Measurements from ENCODE around the gene NACA2.

NACA2 gene

DNA sequence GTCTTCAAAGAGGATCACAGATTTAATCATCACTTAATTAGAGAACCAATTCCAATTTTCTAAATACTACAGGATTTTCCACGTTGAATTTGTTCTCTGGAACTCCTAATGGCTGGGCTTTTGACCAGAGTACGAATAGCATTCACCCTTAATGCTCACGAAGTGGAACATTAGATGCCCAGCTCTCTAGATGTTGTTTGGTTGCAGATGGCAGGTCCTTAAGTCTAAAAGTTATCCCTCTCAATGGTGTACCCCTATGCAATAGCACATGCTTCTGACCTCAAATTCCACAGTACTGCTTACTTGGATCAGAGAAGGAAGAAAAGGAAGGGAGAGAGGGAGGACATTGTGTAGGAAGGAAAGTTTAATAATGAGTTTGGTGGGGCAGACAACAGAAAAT lies 8.6 kb upstream of the NACA2 start:
- H3K14ac ChIP-seq (ENCODE audit: low read length in 2 of 2) = no peak overlapping the region
- no peak overlapping the region for H2BK12ac ChIP-seq (ENCODE audit: low read length in 2 of 2)
- no peak overlapping the region for H3K9ac ChIP-seq (ENCODE audit: low read length)
- H3K4me3 ChIP-seq (ENCODE audit: insufficient read depth in 1 of 2, low read depth in 1 of 2, low read length in 2 of 2) = no peak overlapping the region
- 43% methylated on average over 3 of the region's 3 CpGs for WGBS
- DNase-seq = no peak
- no peak overlapping the region for H3K18ac ChIP-seq (ENCODE audit: low read depth in 1 of 2, low read length in 2 of 2)
- no peaks in the 10 kb centered on the region for H3K79me1 ChIP-seq (replicated peaks; ENCODE audit: low read length, poor library complexity, severe bottlenecking)
- H3K23ac ChIP-seq (ENCODE audit: low read length in 2 of 2) = no peak overlapping the region
- H3K4ac ChIP-seq (ENCODE audit: low read depth in 1 of 2, low read length in 2 of 2) = no peak overlapping the region
- no peaks in the 10 kb centered on the region for H3K9me3 ChIP-seq (ENCODE audit: control insufficient read depth, low read length)
- no peak overlapping the region for H3K4me2 ChIP-seq (ENCODE audit: low read length, poor library complexity, severe bottlenecking)
- no peaks in the 10 kb centered on the region for H3K36me3 ChIP-seq (ENCODE audit: control insufficient read depth in 1 of 2, insufficient read depth in 2 of 2, low read depth in 1 of 2, low read length in 2 of 2)
- H2BK15ac ChIP-seq (ENCODE audit: low read depth, poor library complexity, severe bottlenecking) = no peak overlapping the region
- no peak overlapping the region for H4K91ac ChIP-seq (ENCODE audit: low read length)
- no peak overlapping the region for H2AK5ac ChIP-seq (ENCODE audit: low read length, severe bottlenecking)
- H2BK120ac ChIP-seq (ENCODE audit: low read depth, low read length) = no peak overlapping the region
- no peak overlapping the region for H2AFZ ChIP-seq (ENCODE audit: low read depth, low read length)
- H4K8ac ChIP-seq (ENCODE audit: low read length) = no peak overlapping the region
- H3K27me3 ChIP-seq (ENCODE audit: control insufficient read depth in 1 of 2, insufficient read depth in 1 of 2, low read length in 2 of 2) = peaks cover 29 to 67% of the 10 kb centered on the region in 2 experiments
- H2BK5ac ChIP-seq (ENCODE audit: low read depth, low read length, poor library complexity, severe bottlenecking) = no peak overlapping the region
- H3K27ac ChIP-seq (ENCODE audit: low read length, poor library complexity, severe bottlenecking) = no peak overlapping the region
- H3K4me1 ChIP-seq (ENCODE audit: control insufficient read depth, insufficient read depth, low read depth, low read length) = no peaks in the 10 kb centered on the region

DNA sequence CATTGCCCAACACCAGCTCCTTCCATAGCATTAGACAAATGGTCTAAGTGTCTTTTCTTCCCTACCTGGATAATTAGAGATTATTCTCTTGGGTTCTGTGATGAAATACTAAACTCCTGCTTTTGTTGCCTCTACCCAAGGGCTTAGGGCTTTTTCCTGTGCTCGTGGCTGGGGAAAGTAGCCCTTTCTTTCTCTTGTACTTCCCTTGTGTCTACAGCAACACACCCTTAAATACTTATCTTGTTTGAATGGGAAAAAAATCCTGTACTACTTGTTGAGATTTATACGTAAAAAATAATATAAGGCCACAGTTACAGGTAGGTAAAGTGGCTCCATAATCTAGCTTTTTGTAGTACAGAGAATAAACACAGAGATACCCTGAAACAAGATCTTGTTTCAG lies 7.0 kb upstream of the NACA2 start:
- H2AFZ ChIP-seq (ENCODE audit: low read depth, low read length) = no peak overlapping the region
- H3K36me3 ChIP-seq (ENCODE audit: control insufficient read depth in 1 of 2, insufficient read depth in 2 of 2, low read depth in 1 of 2, low read length in 2 of 2) = no peaks in the 10 kb centered on the region
- no peak for DNase-seq
- H2AK5ac ChIP-seq (ENCODE audit: low read length, severe bottlenecking) = no peak overlapping the region
- no peak overlapping the region for H3K18ac ChIP-seq (ENCODE audit: low read depth in 1 of 2, low read length in 2 of 2)
- no peak overlapping the region for H3K4me3 ChIP-seq (ENCODE audit: insufficient read depth in 1 of 2, low read depth in 1 of 2, low read length in 2 of 2)
- no peak overlapping the region for H3K23ac ChIP-seq (ENCODE audit: low read length in 2 of 2)
- H3K9ac ChIP-seq (ENCODE audit: low read length) = no peak overlapping the region
- no CpG with 5 or more reads among the region's 2 CpGs for WGBS
- no peak overlapping the region for H2BK5ac ChIP-seq (ENCODE audit: low read depth, low read length, poor library complexity, severe bottlenecking)
- no peaks in the 10 kb centered on the region for H3K79me1 ChIP-seq (replicated peaks; ENCODE audit: low read length, poor library complexity, severe bottlenecking)
- H3K27ac ChIP-seq (ENCODE audit: low read length, poor library complexity, severe bottlenecking) = no peak overlapping the region
- no peak overlapping the region for H3K4ac ChIP-seq (ENCODE audit: low read depth in 1 of 2, low read length in 2 of 2)
- H3K4me2 ChIP-seq (ENCODE audit: low read length, poor library complexity, severe bottlenecking) = no peak overlapping the region
- H2BK15ac ChIP-seq (ENCODE audit: low read depth, poor library complexity, severe bottlenecking) = no peak overlapping the region
- no peak overlapping the region for H4K8ac ChIP-seq (ENCODE audit: low read length)
- no peak overlapping the region for H2BK120ac ChIP-seq (ENCODE audit: low read depth, low read length)
- peaks cover 3% of the 10 kb centered on the region for H3K4me1 ChIP-seq (ENCODE audit: control insufficient read depth, insufficient read depth, low read depth, low read length)
- H3K27me3 ChIP-seq (ENCODE audit: control insufficient read depth in 1 of 2, insufficient read depth in 1 of 2, low read length in 2 of 2) = peaks cover 34 to 81% of the 10 kb centered on the region in 2 experiments
- no peak overlapping the region for H4K91ac ChIP-seq (ENCODE audit: low read length)
- H2BK12ac ChIP-seq (ENCODE audit: low read length in 2 of 2) = no peak overlapping the region
- no peaks in the 10 kb centered on the region for H3K9me3 ChIP-seq (ENCODE audit: control insufficient read depth, low read length)
- no peak overlapping the region for H3K14ac ChIP-seq (ENCODE audit: low read length in 2 of 2)

DNA sequence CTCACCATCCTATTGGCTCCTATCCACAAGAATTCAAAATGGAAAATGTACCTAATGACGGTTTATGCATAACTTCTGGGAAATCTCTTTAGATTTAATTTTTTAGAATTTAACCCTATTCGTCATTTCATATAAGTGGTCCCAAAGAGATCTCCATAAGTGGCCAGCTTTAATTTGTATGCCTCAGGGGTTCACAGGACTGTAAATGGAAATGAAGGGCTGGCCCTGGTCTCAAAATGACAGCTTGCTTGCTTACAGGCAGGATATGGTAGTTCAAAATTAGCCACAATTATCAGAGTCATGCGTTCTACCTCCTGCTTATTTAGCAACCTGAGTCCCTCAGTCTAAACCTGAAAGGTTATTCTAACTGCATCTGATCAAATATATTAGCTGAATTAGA lies 6.6 kb upstream of the NACA2 start:
- H3K23ac ChIP-seq (ENCODE audit: low read length in 2 of 2) = no peak overlapping the region
- no peak overlapping the region for H3K9ac ChIP-seq (ENCODE audit: low read length)
- H3K27me3 ChIP-seq (ENCODE audit: control insufficient read depth in 1 of 2, insufficient read depth in 1 of 2, low read length in 2 of 2) = peaks cover 34 to 85% of the 10 kb centered on the region in 2 experiments
- H2AFZ ChIP-seq (ENCODE audit: low read depth, low read length) = no peak overlapping the region
- H3K4me1 ChIP-seq (ENCODE audit: control insufficient read depth, insufficient read depth, low read depth, low read length) = peaks cover 3% of the 10 kb centered on the region
- no peak overlapping the region for H2BK120ac ChIP-seq (ENCODE audit: low read depth, low read length)
- no peak overlapping the region for H2BK12ac ChIP-seq (ENCODE audit: low read length in 2 of 2)
- H2AK5ac ChIP-seq (ENCODE audit: low read length, severe bottlenecking) = no peak overlapping the region
- H4K8ac ChIP-seq (ENCODE audit: low read length) = no peak overlapping the region
- H3K9me3 ChIP-seq (ENCODE audit: control insufficient read depth, low read length) = no peaks in the 10 kb centered on the region
- H3K4me3 ChIP-seq (ENCODE audit: insufficient read depth in 1 of 2, low read depth in 1 of 2, low read length in 2 of 2) = no peak overlapping the region
- no peak overlapping the region for H3K4me2 ChIP-seq (ENCODE audit: low read length, poor library complexity, severe bottlenecking)
- no peaks in the 10 kb centered on the region for H3K36me3 ChIP-seq (ENCODE audit: control insufficient read depth in 1 of 2, insufficient read depth in 2 of 2, low read depth in 1 of 2, low read length in 2 of 2)
- no peak overlapping the region for H3K18ac ChIP-seq (ENCODE audit: low read depth in 1 of 2, low read length in 2 of 2)
- H3K27ac ChIP-seq (ENCODE audit: low read length, poor library complexity, severe bottlenecking) = no peak overlapping the region
- H2BK15ac ChIP-seq (ENCODE audit: low read depth, poor library complexity, severe bottlenecking) = no peak overlapping the region
- DNase-seq = no peak
- no peak overlapping the region for H3K14ac ChIP-seq (ENCODE audit: low read length in 2 of 2)
- no peaks in the 10 kb centered on the region for H3K79me1 ChIP-seq (replicated peaks; ENCODE audit: low read length, poor library complexity, severe bottlenecking)
- no peak overlapping the region for H2BK5ac ChIP-seq (ENCODE audit: low read depth, low read length, poor library complexity, severe bottlenecking)
- no peak overlapping the region for H3K4ac ChIP-seq (ENCODE audit: low read depth in 1 of 2, low read length in 2 of 2)
- 87% methylated on average over 3 of the region's 3 CpGs for WGBS
- H4K91ac ChIP-seq (ENCODE audit: low read length) = no peak overlapping the region

DNA sequence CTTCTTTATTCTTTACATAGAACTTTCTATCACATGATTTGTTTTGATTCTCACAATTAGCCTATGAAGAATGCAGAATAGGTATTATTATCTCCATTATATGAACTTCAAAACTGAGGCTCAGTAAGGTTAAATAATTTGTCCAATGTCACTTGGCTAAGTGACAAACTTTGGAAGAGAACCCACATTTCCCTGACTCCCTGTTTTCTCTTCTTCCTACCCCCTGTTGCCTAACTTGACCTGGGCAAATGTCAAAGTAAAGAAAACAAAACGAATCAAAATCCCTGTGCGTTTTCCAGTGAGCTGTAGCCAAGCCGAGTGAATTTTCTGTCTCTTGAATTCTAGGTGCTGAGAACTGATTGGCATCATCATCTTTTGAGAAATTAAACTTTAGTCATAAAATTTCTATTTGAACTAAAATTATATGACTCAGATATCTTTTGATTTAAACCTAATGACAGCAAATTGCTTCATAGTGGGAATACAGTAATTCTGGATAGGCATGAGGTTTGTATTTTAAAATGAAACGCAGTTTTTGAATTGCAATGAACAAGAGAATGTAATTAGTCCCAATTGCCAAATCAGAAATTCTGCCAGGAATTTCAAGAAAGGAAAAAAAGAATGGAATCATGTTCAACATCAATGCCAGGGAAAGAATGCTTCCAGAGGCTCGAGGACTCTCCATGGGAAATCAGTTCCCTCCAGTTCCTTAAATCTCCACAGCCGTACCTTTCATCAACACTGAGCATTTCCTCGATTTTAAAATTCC lies 4.6 kb upstream of the NACA2 start:
- DNase-seq = no peak
- no peak overlapping the region for H2AK5ac ChIP-seq (ENCODE audit: low read length, severe bottlenecking)
- no peak overlapping the region for H4K8ac ChIP-seq (ENCODE audit: low read length)
- no peak overlapping the region for H2BK12ac ChIP-seq (ENCODE audit: low read length in 2 of 2)
- no peak overlapping the region for H3K23ac ChIP-seq (ENCODE audit: low read length in 2 of 2)
- H3K14ac ChIP-seq (ENCODE audit: low read length in 2 of 2) = no peak overlapping the region
- no peak overlapping the region for H4K91ac ChIP-seq (ENCODE audit: low read length)
- no peak overlapping the region for H2AFZ ChIP-seq (ENCODE audit: low read depth, low read length)
- H3K4me1 ChIP-seq (ENCODE audit: control insufficient read depth, insufficient read depth, low read depth, low read length) = peaks cover 3% of the 10 kb centered on the region
- H3K4ac ChIP-seq (ENCODE audit: low read depth in 1 of 2, low read length in 2 of 2) = no peak overlapping the region
- peak overlapping the region in 1 of 2 experiments; percentile 11 for H3K4me3 ChIP-seq (ENCODE audit: insufficient read depth in 1 of 2, low read depth in 1 of 2, low read length in 2 of 2)
- no peak overlapping the region for H2BK120ac ChIP-seq (ENCODE audit: low read depth, low read length)
- H3K4me2 ChIP-seq (ENCODE audit: low read length, poor library complexity, severe bottlenecking) = no peak overlapping the region
- no peak overlapping the region for H3K27ac ChIP-seq (ENCODE audit: low read length, poor library complexity, severe bottlenecking)
- no peak overlapping the region for H3K18ac ChIP-seq (ENCODE audit: low read depth in 1 of 2, low read length in 2 of 2)
- WGBS = 85% methylated on average over 7 of the region's 7 CpGs
- peaks cover 35 to 91% of the 10 kb centered on the region in 2 experiments for H3K27me3 ChIP-seq (ENCODE audit: control insufficient read depth in 1 of 2, insufficient read depth in 1 of 2, low read length in 2 of 2)
- no peaks in the 10 kb centered on the region for H3K79me1 ChIP-seq (replicated peaks; ENCODE audit: low read length, poor library complexity, severe bottlenecking)
- no peak overlapping the region for H2BK5ac ChIP-seq (ENCODE audit: low read depth, low read length, poor library complexity, severe bottlenecking)
- no peak overlapping the region for H2BK15ac ChIP-seq (ENCODE audit: low read depth, poor library complexity, severe bottlenecking)
- H3K9me3 ChIP-seq (ENCODE audit: control insufficient read depth, low read length) = no peaks in the 10 kb centered on the region
- no peaks in the 10 kb centered on the region for H3K36me3 ChIP-seq (ENCODE audit: control insufficient read depth in 1 of 2, insufficient read depth in 2 of 2, low read depth in 1 of 2, low read length in 2 of 2)
- H3K9ac ChIP-seq (ENCODE audit: low read length) = no peak overlapping the region

Measured in mesenchymal stem cell (in vitro differentiated cells and primary cell).